ENCODE results near the gene PCDHA11.
A peak's percentile ranks its signal among the peaks of the same experiment; 100 is the strongest.
"Not testable (repeated sequence)": the region's sequence is repeated elsewhere in the genome, so short reads cannot be mapped to it uniquely, and the experiment has no call there.

The PCDHA11 gene

DNA sequence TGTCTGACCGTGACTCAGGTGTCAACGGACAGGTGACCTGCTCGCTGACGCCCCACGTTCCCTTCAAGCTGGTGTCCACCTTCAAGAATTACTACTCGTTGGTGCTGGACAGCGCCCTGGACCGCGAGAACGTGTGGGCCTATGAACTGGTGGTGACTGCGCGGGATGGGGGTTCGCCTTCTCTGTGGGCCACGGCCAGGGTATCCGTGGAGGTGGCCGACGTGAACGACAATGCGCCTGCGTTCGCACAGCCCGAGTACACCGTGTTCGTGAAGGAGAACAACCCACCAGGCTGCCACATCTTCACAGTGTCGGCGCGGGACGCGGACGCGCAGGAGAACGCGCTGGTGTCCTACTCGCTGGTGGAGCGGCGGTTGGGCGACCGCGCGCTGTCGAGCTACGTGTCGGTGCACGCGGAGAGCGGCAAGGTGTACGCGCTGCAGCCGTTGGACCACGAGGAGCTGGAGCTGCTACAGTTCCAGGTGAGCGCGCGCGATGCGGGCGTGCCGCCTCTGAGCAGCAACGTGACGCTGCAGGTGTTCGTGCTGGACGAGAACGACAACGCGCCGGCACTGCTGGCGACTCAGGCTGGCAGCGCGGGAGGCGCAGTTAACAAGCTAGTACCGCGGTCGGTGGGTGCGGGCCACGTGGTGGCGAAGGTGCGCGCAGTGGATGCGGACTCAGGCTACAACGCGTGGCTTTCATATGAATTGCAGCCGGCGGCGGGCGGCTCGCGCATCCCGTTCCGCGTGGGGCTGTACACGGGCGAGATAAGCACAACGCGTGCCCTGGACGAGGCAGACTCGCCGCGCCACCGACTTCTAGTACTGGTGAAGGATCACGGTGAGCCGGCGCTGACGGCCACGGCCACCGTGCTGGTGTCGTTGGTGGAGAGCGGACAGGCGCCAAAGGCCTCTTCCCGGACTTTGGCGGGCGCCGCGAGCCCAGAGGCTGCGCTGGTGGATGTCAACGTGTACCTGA is 1.8 kb downstream of the PCDHA11 start:
- H3K4me1 Mint-ChIP-seq: no peaks in the 10 kb centered on the region
- CTCF ChIA-PET: interaction anchor here (1.2 to 1.5 kb wide), 2 partner anchors 14 to 172 kb away, joined by 3 to 4 read pairs; no protein-coding TSS in a partner anchor
- H3K36me3 Mint-ChIP-seq: peaks cover 2% of the 10 kb centered on the region
- peaks cover 12% of the 10 kb centered on the region for H3K9me3 Mint-ChIP-seq
- no peak overlapping the region for H3K4me3 Mint-ChIP-seq
- peaks cover 17% of the 10 kb centered on the region for H3K27me3 Mint-ChIP-seq
- peak overlapping the region; percentile 42 for H3K27ac Mint-ChIP-seq
- no peak for DNase-seq

- no peak for DNase-seq
- H3K36me3 Mint-ChIP-seq: no peaks in the 10 kb centered on the region
- peaks cover 14% of the 10 kb centered on the region for H3K27me3 Mint-ChIP-seq
- peaks cover 14% of the 10 kb centered on the region for H3K9me3 Mint-ChIP-seq
- no peaks in the 10 kb centered on the region for H3K4me1 Mint-ChIP-seq
- H3K27ac Mint-ChIP-seq: peak within 1 kb of the TSS; percentile 58
- CTCF ChIA-PET: no interaction called here
- no peak within 1 kb of the TSS for H3K4me3 Mint-ChIP-seq
Measured at GRCh38 chr5:140875085-140876065, 6.6 kb downstream of the PCDHA11 start, which contains the start of gene PCDHA12. TSS of gene PCDHA12 (plus strand) at chr5:140875308. CDS start at chr5:140875473, 165 bp downstream.

DNA sequence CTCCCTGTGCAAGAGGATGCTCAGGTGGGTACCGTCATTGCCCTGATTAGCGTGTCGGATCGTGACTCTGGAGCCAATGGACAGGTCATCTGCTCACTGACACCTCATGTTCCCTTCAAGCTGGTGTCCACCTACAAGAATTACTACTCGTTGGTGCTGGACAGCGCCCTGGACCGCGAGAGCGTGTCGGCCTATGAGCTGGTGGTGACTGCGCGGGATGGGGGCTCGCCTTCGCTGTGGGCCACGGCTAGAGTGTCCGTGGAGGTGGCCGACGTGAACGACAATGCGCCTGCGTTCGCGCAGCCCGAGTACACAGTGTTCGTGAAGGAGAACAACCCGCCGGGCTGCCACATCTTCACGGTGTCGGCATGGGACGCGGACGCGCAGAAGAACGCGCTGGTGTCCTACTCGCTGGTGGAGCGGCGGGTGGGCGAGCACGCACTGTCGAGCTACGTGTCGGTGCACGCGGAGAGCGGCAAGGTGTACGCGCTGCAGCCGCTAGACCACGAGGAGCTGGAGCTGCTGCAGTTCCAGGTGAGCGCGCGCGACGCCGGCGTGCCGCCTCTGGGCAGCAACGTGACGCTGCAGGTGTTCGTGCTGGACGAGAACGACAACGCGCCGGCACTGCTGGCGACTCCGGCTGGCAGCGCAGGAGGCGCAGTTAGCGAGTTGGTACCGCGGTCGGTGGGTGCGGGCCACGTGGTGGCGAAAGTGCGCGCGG is 7.9 kb downstream of the PCDHA11 start:
- H3K36me3 Mint-ChIP-seq, CTCF ChIA-PET, H3K4me3 Mint-ChIP-seq, H3K27me3 Mint-ChIP-seq, H3K27ac Mint-ChIP-seq, H3K4me1 Mint-ChIP-seq, DNase-seq: not testable (repeated sequence)
- peaks cover 18% of the 10 kb centered on the region for H3K9me3 Mint-ChIP-seq

DNA sequence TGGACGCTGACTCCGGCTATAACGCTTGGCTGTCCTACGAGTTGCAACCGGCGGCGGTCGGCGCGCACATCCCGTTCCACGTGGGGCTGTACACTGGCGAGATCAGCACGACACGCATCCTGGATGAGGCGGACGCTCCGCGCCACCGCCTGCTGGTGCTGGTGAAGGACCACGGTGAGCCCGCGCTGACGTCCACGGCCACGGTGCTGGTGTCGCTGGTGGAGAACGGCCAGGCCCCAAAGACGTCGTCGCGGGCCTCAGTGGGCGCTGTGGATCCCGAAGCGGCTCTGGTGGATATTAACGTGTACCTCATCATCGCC is 8.5 kb downstream of the PCDHA11 start:
- Mint-ChIP-seq H3K27ac (peak overlapping the region; percentile 58), H3K4me3 (no peak overlapping the region), H3K36me3 (no peaks in the 10 kb centered on the region), H3K9me3 (peaks cover 18% of the 10 kb centered on the region), H3K27me3 (peaks cover 11% of the 10 kb centered on the region), H3K4me1 (no peaks in the 10 kb centered on the region)
- CTCF ChIA-PET: no interaction called here
- DNase-seq: no peak

DNA sequence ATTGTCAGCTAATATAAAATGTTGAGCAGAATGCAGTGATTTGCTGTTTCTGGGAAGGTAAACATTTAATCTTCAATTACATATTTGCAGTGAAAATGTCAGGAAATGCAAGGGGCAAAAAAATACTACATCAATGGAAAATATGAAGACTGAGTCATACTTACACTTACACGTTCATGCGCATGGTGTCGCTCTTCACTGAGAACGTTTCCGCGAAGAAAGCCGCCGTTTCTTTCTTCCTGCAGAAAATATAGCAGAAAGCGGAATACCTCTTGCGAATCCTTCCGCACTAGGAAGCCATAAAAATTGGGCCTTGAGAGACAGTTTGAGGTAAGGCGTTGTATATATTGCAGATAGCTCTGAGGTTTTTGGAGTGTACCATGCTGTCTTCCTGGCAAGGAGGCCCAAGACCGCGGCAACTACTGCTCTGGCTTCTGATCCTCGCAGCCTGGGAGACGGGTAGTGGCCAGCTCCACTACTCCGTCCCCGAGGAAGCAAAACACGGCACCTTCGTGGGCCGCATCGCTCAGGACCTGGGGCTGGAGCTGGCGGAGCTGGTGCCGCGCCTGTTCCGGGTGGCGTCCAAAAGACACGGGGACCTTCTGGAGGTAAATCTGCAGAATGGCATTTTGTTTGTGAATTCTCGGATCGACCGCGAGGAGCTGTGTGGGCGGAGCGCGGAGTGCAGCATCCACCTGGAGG is 13.3 kb downstream of the PCDHA11 start, which contains the start of gene PCDHA13:
Gene PCDHA13 (plus strand): TSS at position 236 of the 702 bp plus-strand sequence. CDS start 145 bp downstream, at position 381.
- Mint-ChIP-seq H3K4me3 (no peak within 1 kb of the TSS), H3K27ac (no peak within 1 kb of the TSS), H3K9me3 (peaks cover 17% of the 10 kb centered on the region), H3K36me3 (no peaks in the 10 kb centered on the region), H3K4me1 (no peaks in the 10 kb centered on the region), H3K27me3 (peaks cover 12% of the 10 kb centered on the region)
- no peak for DNase-seq
- CTCF ChIA-PET: no interaction called here

- Mint-ChIP-seq H3K36me3 (no peaks in the 10 kb centered on the region), H3K27me3 (peaks cover 10% of the 10 kb centered on the region), H3K9me3 (peaks cover 17% of the 10 kb centered on the region), H3K4me3 (no peak overlapping the region), H3K4me1 (no peaks in the 10 kb centered on the region), H3K27ac (no peak overlapping the region)
- CTCF ChIA-PET: no interaction called here
- DNase-seq: no peak
Measured at GRCh38 chr5:140882591-140882899, 13.8 kb downstream of the PCDHA11 start.

- Mint-ChIP-seq H3K4me1 (no peaks in the 10 kb centered on the region), H3K36me3 (no peaks in the 10 kb centered on the region), H3K9me3 (peaks cover 15% of the 10 kb centered on the region), H3K4me3 (no peak overlapping the region), H3K27ac (no peak overlapping the region), H3K27me3 (peaks cover 9% of the 10 kb centered on the region)
- CTCF ChIA-PET: no interaction called here
- DNase-seq: no peak
Measured at GRCh38 chr5:140883373-140883772, 14.6 kb downstream of the PCDHA11 start.

GRCh38 chr5:140883927-140884697 is 15.4 kb downstream of the PCDHA11 start:
- CTCF ChIA-PET: no interaction called here
- peaks cover 15% of the 10 kb centered on the region for H3K9me3 Mint-ChIP-seq
- no peak overlapping the region for H3K27ac Mint-ChIP-seq
- no peak overlapping the region for H3K4me3 Mint-ChIP-seq
- no peak for DNase-seq
- H3K27me3 Mint-ChIP-seq: peaks cover 9% of the 10 kb centered on the region
- no peaks in the 10 kb centered on the region for H3K4me1 Mint-ChIP-seq
- H3K36me3 Mint-ChIP-seq: no peaks in the 10 kb centered on the region

GRCh38 chr5:140916325-140916724 is 47.6 kb downstream of the PCDHA11 start:
- no peaks in the 10 kb centered on the region for H3K27me3 Mint-ChIP-seq
- no peaks in the 10 kb centered on the region for H3K36me3 Mint-ChIP-seq
- H3K4me1 Mint-ChIP-seq: no peaks in the 10 kb centered on the region
- CTCF ChIA-PET: no interaction called here
- DNase-seq: no peak
- peaks cover 6% of the 10 kb centered on the region for H3K9me3 Mint-ChIP-seq
- H3K4me3 Mint-ChIP-seq: no peak overlapping the region
- no peak overlapping the region for H3K27ac Mint-ChIP-seq

All from activated naive CD4-positive, alpha-beta T cell treated with anti-CD3 and anti-CD28 coated beads, Interleukin-2, amount 10 ng/mL, durations not matched to agents 7 days and 5 days (primary cell).